Measurements from ENCODE around the gene ERVV-1.

DNA sequence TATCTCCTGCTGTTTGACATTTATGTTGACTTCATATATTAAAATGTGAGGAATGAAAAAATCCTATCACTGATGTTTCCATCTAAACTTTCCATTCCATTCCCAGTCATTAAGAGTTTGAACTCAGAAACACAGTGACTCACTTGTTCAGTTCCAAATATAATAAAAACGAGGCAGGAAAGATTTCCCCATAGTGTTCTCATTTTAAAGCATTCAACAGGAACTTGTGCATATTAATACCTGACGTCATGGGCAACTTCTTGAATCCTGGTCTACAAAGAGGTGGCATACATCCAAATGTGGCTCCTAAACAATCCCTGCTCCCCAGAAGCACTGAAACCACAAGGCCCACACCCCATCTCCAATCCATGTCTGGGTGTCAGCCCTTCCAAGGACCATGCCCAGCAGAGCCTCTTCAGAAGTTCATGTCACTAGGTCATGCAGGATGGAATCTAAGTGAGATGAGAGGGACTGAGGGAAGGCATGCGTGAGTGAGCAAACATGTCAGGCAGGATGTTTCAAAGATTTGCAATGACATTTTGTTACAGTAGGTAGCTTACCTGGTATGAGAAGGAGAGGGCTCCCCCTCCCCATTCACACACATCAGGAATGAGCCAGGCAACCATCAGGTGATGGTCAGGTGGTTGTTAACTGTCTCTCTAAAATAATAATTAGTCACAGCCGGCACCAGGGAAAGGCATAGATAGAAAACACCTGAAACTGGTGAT lies 21.4 kb downstream of the ERVV-1 start:
- no peak for TF ChIP-seq THRA (CRISPR knock-in tag; IDR thresholded peaks at IDR 0.05; ENCODE audit: borderline replicate concordance)
- no peak for TF ChIP-seq PHF8 (CRISPR knock-in tag; IDR thresholded peaks at IDR 0.05)
